NCI-H2107 treated with DMSO at 0.1 percent for 48 hours (cell line): ENCODE measurements around the gene SNAPC1.
"Not testable (repeated sequence)": the region's sequence is repeated elsewhere in the genome, so short reads cannot be mapped to it uniquely, and the experiment has no call there.

Source experiments
- DNase-seq: peaks from one replicate; lab custom pipeline; 2025; ENCODE audit not compliant: unreplicated experiment; lab: John Stamatoyannopoulos, UW

SNAPC1 gene, protein sequence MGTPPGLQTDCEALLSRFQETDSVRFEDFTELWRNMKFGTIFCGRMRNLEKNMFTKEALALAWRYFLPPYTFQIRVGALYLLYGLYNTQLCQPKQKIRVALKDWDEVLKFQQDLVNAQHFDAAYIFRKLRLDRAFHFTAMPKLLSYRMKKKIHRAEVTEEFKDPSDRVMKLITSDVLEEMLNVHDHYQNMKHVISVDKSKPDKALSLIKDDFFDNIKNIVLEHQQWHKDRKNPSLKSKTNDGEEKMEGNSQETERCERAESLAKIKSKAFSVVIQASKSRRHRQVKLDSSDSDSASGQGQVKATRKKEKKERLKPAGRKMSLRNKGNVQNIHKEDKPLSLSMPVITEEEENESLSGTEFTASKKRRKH

DNA sequence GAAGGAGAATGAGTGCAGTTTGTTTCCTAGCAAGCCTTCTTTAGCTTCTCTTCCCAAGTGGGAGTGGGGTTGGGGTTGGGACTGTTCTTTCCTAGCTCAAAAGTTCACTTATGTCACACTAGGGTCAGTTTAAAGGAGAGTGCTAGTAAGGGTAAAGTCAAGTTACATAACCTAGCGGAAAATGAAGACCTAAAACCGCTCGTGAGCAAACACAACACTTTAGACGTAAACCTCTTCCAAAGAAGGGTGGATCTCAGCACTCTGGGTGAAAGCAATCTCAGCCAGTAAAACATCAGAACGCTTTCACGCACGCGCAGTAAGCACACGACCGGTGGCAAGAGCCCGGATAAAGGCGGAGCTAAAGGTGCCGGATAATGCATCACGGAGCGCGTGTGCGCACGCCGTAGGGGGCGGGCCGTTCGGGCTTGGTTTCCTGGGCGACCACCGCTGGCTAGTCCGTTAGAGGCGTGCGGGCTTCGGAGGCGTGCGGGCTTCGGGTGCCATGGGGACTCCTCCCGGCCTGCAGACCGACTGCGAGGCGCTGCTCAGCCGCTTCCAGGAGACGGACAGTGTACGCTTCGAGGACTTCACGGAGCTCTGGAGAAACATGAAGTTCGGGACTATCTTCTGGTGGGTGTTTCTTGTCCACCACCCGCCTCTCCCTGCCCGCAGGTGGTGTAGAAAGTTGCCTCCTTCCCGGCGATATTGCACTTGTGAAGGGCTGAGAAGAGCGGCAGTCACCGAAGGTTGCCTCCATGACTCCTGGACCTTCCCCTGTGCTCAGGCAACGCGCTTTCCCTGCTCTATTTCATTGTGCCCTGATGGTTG, at the start of gene SNAPC1:
Gene SNAPC1, plus strand, starts transcription at position 462 of the 828 bp plus-strand sequence. Its CDS starts 41 bp downstream, at position 503.
- peak; percentile 99 for DNase-seq

DNA sequence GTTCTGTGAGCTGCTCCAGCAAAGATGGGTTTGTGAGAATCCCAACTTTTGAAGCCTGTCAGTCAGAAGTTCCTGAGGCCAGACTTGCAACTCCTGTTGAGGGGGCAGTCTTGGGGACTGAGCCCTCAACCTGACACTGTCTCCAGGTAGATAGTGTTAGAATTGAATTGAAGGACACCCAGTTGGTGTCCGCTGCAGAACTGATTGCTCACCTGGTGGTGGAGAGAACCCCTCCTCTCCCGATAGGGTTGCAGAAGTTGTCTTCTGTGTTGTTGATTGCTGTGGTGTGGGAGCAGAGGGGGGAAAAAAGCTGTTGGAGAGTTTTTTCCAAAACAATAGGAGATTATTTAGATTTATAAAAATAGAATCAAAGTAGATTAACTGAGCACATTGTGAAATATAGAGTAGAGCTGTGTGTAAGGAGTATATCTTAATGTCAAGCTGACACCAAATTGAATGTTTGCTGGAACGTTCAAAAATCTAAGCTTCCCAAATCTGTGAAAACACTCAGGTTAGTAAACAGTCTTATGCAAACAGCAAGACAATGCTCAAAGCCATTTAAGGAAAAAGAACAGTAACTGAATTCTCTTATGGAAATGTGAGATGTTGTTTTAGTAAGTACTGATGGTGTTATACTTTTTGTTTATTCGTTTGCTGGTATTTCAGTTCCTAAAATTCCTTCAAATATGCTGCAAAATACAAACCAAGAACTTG, 48.3 kb upstream of the SNAPC1 start:
- no peak for DNase-seq

DNA sequence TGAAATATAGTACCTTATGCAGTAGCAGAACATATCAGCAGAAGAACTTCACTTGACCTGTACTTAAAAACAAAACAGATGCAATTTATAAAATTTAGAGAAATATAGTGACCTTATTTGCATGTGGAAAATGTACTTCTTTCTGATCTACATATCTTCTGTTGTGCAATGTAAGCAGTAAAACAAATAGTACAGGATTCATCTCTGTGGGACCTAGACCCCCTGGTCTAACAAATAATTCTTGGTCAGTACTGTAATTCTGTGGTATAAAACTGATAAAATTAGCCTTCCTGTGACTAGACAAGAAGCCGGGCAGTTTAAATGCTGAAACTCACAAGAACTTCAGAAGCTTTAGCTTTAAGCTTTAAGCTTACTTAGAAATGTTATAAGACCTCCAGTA, 45.3 kb upstream of the SNAPC1 start:
- no peak for DNase-seq

DNA sequence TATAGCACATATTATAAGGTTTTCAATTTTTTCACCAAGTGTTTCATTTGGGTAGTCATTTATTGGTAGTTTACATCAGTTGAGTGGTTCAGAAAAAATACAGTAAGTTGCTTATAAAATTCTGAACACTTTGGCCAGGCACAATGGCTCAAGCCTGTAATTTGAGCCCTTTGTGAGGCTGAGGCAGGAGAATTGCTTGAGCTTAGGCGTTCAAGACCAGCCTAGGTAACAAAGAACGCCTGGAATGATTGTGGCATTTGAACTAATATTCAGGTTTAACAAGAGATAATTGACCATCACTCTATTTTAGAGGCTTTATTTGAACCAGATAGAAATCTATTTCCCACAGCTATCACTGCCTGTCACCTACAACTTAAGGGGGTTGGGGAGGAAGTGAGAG, 44.2 kb upstream of the SNAPC1 start:
- DNase-seq, result no peak

DNA sequence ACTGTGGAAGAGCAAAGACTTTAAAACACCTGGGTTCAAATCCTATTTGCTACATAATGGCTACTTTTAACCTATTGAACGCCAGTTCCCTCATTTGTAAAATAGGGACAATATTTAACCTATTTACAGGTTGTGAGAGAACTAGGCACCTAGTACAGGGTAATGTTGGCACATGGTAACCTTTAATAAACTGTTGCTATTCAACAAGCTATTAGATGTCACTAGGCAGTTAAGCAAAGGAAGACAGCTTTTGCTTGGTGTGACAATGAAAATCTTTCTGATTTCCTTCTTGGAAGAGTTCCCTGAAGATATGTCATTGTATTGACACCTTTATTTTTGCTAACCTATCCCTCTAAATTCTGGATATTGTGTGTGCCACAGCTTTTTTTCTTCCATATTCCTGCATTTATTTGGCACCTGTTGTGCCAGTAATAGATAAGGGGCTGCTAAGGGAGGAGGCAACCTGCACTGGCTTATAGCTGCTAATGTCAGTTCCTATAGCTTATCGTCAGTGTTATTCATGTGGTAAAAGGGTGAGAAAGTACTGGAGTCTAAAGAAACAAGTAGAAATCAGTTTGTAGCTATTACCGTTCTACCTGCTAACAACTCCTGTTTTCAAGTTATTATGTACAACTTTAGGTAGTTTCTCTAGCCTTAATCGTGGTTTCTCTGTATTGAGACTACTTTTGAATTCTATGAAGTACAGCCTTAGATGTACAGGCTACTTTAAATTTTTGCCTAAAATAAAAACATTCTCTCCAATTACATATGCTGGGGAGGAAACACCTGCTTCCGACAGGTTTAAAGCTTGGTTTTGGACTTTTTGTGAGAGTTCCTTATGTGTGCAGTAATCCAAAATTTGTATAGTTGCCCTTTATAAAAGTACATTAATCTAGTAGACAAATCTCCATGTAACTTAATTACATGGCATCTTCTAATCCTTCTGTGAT, 42.6 kb upstream of the SNAPC1 start:
- DNase-seq, result no peak

DNA sequence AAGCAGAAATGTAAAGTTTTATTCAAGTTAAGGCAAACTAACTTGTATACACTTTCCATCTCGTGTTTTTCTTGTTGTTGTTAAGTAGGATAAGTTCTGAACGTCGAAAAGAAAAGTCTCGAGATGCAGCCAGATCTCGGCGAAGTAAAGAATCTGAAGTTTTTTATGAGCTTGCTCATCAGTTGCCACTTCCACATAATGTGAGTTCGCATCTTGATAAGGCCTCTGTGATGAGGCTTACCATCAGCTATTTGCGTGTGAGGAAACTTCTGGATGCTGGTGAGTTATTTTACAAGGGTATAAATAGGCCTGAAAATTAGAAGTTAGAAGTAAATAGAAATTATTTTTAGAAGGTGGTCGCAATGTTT, 41.9 kb upstream of the SNAPC1 start:
- DNase-seq, result no peak

DNA sequence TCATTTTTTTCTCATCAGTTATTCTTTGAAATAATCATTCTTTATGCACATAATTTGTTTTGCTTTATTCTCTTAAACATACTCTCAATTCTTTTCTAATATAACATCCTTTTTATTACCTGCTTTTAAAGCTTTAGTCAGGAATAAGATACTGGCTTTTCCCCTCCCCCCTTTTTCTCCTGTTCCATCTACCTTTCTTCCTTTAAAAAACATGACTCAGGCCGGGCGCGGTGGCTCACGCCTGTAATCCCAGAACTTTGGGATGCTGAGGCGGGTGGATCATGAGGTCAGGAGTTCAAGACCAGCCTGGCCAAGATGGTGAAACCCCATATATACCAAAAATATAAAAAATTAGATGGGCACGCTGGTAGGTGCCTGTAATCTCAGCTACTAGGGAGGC, 41.5 kb upstream of the SNAPC1 start:
- no peak for DNase-seq

DNA sequence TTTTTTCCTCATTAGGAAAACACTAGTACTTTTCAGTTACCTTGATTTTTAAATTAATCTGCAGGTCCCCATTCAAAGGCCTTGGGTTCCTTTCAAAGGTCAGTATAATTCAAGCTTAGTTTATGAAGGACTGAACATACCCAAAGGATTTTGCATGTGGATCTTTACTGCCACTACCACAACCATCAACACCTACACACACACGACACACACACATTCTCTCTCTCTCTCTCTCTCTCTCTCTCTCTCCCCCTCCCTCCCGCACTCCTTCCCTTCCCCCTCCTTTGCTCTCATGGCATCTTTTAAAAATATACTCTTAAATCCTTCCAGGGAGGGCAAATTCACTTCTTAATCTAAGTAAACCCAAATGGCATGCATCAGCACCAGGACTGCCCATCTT, 38.1 kb upstream of the SNAPC1 start:
- DNase-seq, result no peak

DNA sequence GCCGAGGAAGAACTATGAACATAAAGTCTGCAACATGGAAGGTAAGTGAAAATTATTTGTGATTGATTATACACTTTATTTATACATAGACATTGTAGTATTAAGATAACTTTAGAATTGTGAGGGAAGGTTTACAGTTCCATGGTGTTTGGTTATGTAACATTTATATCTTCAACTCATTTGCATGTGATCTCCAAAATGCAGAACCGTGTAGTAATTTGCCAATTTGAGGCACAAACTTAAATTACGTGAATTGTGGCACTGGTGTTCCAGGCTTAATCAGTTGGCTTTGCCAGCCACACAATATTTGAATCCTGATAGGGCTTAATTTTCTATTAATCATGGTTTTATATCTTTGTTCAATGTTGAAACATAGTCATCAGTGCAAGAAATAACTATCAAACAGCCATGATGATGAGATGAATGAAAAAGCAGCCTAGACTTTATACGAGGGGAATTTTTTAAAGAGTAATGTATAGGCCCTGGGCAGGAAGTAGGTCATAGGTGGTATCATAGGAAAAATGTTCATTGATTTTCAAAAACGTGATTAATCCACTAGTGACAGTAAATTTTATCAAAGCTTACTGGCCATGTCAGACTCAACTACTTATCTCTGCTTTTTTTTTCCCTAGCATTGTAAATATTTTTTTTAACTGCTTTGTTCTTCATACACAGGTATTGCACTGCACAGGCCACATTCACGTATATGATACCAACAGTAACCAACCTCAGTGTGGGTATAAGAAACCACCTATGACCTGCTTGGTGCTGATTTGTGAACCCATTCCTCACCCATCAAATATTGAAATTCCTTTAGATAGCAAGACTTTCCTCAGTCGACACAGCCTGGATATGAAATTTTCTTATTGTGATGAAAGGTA, 35.2 kb upstream of the SNAPC1 start:
- DNase-seq, result no peak

DNA sequence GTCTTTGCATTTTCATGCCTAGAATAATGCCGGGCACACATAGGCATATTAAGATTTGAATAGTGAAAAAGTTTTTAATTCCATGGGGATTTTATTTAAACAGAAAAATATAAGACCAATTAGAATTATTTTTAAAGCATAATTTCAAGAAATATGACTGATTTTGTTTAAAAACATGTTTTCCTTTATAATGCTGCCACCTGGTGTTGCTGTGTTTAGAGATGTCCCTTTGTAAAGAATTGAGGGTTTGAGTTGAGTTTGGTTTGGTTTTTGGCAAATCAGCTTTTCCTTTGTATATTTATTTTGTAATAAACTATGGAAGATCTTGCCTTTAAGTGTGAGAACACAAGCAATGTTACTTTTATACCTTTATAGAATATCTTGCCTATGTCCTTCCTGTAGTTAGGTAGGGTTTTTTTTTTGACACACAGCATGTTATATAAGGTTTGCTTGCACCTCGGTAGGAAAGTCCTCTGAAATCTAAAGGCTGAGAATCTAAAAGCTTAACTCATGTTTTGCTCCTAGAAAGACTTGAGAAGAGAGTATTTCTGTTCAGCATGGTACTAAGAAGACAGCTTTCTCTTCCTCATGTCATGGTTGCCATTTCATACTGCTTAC, 31.4 kb upstream of the SNAPC1 start:
- no peak for DNase-seq

DNA sequence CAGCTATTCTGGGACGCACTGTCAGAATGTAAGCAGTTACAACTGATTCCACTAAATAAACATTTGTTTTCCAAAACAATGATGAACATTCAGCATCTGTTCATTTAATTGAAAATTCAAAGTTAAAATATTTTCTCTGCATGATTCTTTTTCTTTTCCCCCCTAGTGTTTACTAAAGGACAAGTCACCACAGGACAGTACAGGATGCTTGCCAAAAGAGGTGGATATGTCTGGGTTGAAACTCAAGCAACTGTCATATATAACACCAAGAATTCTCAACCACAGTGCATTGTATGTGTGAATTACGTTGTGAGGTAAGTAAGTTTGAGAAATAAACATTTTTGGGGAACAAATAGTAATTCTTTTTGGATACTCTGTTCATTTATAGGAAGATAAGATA, 28.2 kb upstream of the SNAPC1 start:
- DNase-seq, result no peak

DNA sequence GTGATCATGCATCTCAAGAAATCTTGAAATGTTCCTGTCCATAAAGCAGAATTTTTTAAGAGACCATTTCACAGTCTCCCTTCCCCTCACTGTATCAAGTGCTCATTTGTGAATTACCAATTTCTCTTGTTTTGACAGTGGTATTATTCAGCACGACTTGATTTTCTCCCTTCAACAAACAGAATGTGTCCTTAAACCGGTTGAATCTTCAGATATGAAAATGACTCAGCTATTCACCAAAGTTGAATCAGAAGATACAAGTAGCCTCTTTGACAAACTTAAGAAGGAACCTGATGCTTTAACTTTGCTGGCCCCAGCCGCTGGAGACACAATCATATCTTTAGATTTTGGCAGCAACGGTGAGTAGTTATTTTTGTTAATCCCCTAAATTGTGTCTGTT, 25.5 kb upstream of the SNAPC1 start:
- no peak for DNase-seq

DNA sequence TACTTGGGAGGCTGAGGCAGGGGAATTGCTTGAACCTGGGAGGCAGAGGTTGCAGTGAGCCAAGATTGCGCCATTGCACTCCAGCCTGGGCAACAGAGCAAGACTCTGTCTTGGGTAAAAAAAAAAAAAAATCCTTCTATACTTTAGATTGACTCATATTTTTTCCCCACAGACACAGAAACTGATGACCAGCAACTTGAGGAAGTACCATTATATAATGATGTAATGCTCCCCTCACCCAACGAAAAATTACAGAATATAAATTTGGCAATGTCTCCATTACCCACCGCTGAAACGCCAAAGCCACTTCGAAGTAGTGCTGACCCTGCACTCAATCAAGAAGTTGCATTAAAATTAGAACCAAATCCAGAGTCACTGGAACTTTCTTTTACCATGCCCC, 24.3 kb upstream of the SNAPC1 start:
- DNase-seq, result no peak

DNA sequence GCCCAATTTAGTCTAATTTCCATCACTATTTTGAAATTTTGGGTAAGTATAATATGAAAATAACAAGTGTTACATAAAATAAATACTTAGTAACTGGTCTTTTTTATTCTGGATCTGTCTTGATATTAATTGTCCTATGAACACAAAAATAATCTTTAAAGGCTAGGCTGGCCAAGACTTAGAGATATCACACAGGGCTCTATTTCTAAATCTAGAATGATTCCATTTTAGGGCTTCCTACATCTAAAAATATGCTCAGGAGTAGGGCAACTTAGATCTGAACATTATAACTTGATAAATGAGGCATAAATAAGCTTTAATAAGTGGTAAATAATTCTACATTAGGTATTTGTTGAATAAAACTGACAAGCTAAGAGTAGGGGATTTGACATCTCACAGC, 23.1 kb upstream of the SNAPC1 start:
- DNase-seq, result no peak

DNA sequence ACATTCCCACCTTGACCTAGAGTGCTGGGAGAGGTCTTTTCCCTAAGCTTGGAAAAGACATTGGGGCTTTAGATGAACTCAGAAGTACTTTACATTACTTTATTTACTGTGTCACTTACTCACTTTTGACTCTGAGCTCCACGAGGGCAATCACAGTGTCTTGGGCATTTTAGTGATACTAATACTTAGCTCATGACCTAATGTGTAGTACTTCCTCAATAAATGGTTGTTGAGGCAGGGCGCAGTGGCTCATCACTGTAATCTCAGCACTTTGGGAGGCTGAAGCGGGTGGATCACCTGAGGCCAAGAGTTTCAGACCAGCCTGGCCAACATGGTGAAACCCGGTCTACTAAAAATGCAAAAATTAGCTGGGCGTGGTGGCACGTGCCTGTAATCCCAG, 19.8 kb upstream of the SNAPC1 start:
- no peak for DNase-seq

DNA sequence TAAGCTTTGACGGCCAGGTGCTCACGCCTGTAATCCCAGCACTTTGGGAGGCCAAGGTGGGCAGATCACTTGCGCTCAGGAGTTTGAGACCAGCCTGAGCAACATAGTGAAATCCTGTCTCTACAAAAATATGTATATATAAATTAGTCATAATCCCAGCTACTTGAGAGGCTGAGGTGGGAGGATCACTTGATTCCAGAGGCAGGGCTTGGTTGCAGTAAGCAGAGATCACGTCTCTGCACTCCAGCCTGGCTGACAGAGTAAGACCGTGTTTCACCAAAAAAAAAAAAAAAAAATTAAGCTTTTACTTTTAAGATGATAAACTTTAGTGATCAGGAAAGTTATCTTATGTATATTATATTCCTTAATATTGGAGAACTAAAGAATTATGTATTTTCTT, 18.0 kb upstream of the SNAPC1 start:
- no peak for DNase-seq

DNA sequence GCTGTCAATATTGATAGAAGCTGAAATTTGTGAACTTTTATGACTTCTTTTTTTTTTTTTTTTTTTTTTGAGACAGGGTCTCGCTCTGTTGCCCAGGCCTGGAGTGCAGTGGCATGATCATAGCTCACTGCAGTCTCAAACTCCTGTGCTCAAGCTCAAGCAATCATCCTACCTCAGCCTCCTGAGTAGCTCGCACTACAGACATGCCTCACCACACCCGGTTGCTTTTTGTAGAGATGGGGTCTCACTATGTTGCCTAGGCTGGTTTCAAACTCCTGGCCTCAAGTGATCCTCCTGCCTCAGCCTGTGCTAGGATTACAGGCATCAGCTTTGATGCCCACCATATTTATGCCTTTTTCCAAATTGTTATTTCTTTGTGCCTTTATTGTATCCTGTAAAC, 15.9 kb upstream of the SNAPC1 start:
- DNase-seq, result not testable (repeated sequence)

DNA sequence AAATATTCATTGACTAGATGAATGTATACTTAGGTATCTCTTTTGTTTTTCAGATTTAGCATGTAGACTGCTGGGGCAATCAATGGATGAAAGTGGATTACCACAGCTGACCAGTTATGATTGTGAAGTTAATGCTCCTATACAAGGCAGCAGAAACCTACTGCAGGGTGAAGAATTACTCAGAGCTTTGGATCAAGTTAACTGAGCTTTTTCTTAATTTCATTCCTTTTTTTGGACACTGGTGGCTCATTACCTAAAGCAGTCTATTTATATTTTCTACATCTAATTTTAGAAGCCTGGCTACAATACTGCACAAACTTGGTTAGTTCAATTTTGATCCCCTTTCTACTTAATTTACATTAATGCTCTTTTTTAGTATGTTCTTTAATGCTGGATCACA, 15.3 kb upstream of the SNAPC1 start:
- DNase-seq, result no peak

DNA sequence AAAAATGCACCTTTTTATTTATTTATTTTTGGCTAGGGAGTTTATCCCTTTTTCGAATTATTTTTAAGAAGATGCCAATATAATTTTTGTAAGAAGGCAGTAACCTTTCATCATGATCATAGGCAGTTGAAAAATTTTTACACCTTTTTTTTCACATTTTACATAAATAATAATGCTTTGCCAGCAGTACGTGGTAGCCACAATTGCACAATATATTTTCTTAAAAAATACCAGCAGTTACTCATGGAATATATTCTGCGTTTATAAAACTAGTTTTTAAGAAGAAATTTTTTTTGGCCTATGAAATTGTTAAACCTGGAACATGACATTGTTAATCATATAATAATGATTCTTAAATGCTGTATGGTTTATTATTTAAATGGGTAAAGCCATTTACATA, 14.9 kb upstream of the SNAPC1 start:
- DNase-seq, result no peak
